Activated T-cell treated with anti-CD3 and anti-CD28 coated beads, Interleukin-2, amount 50 U/mL, for 48 hours (primary cell): Measurements from ENCODE around the gene MTHFD1L.

ENCODE experiments used
- DNase-seq, 2 experiments: peaks; one replicate each; pipeline ENCODE4 v3.0.0-alpha.2; 2020

MTHFD1L gene

GRCh38 chr6:150899231-150899630 is 33.7 kb downstream of the MTHFD1L start:
- DNase-seq: no peak

- no peak for DNase-seq
These were observed 34.5 kb downstream of the MTHFD1L start for GRCh38 chr6:150900049-150900448.

GRCh38 chr6:150902142-150902776 is 36.8 kb downstream of the MTHFD1L start:
- no peak for DNase-seq

GRCh38 chr6:150905769-150906168 is 40.3 kb downstream of the MTHFD1L start:
- no peak for DNase-seq

- no peak for DNase-seq
These were observed 41.3 kb downstream of the MTHFD1L start for GRCh38 chr6:150906641-150907326.

GRCh38 chr6:150907383-150907782 is 41.9 kb downstream of the MTHFD1L start:
- no peak for DNase-seq

- DNase-seq: no peak
These were observed 43.4 kb downstream of the MTHFD1L start for GRCh38 chr6:150908901-150909300.

- DNase-seq: no peak
These were observed 45.1 kb downstream of the MTHFD1L start for GRCh38 chr6:150910561-150910960.

- DNase-seq: no peak
These were observed 48.9 kb downstream of the MTHFD1L start for GRCh38 chr6:150914372-150914771.

GRCh38 chr6:150915131-150915879 is 49.8 kb downstream of the MTHFD1L start:
- DNase-seq: no peak

- no peak for DNase-seq
These were observed 50.4 kb downstream of the MTHFD1L start for GRCh38 chr6:150915880-150916265.

- DNase-seq: no peak
These were observed 54.4 kb downstream of the MTHFD1L start for GRCh38 chr6:150919938-150920337.

- no peak for DNase-seq
These were observed 56.6 kb downstream of the MTHFD1L start for GRCh38 chr6:150922137-150922536.

- no peak for DNase-seq
These were observed 59.5 kb downstream of the MTHFD1L start for GRCh38 chr6:150924808-150925589.

GRCh38 chr6:150925590-150925928 is 60.1 kb downstream of the MTHFD1L start:
- no peak for DNase-seq

- no peak for DNase-seq
These were observed 60.5 kb downstream of the MTHFD1L start for GRCh38 chr6:150925976-150926375.

- DNase-seq: no peak
These were observed 63.4 kb downstream of the MTHFD1L start for GRCh38 chr6:150928882-150929281.

- DNase-seq: no peak
These were observed 63.9 kb downstream of the MTHFD1L start for GRCh38 chr6:150929416-150929815.

GRCh38 chr6:150930841-150931240 is 65.3 kb downstream of the MTHFD1L start:
- DNase-seq: no peak

- no peak for DNase-seq
These were observed 65.9 kb downstream of the MTHFD1L start for GRCh38 chr6:150931405-150931804.

GRCh38 chr6:150932996-150933395 is 67.5 kb downstream of the MTHFD1L start:
- no peak for DNase-seq

- no peak for DNase-seq
These were observed 68.9 kb downstream of the MTHFD1L start for GRCh38 chr6:150934380-150934779.

GRCh38 chr6:150936021-150936555 is 70.6 kb downstream of the MTHFD1L start:
- no peak for DNase-seq
